Non-pigmented ciliary epithelial cell (primary cell): ENCODE data around the gene XYLT1.

ENCODE experiments used
- DNase-seq: peaks from one replicate; pipeline ENCODE4 v3.0.0-alpha.2; 2010; ENCODE audit warnings: low read depth

XYLT1 gene

GRCh38 chr16:17459903-17460521 lies 10.7 kb downstream of the XYLT1 start:
- no peak for DNase-seq

GRCh38 chr16:17457997-17458396 lies 12.8 kb downstream of the XYLT1 start:
- no peak for DNase-seq

- DNase-seq: no peak
Observed at GRCh38 chr16:17457513-17457912, 13.2 kb downstream of the XYLT1 start.

- no peak for DNase-seq
Observed at GRCh38 chr16:17454162-17454730, 16.5 kb downstream of the XYLT1 start.

GRCh38 chr16:17453364-17454038 lies 17.3 kb downstream of the XYLT1 start:
- DNase-seq: no peak

DNA sequence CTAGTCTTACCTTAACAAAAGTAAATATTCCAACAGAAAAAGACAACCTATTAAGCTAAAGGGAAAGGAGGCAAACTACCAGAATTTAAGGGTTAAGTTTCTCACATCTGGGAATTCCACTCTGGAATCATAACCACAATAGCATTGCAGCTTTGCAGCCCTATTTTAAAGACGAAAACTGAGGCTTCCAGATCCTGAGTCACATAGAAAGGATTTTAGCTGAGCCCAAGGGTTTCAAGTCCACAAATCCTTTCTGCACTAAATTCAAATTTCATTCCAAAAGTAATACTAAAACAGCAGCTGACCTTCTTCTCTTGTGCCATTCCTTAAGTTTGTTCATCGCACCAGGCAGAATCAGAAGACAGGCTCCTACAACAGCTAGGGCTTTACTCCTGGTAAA lies 17.8 kb downstream of the XYLT1 start:
- no peak for DNase-seq

GRCh38 chr16:17451843-17452242 lies 18.9 kb downstream of the XYLT1 start:
- no peak for DNase-seq

- no peak for DNase-seq
Observed at GRCh38 chr16:17450291-17450690, 20.5 kb downstream of the XYLT1 start.

DNA sequence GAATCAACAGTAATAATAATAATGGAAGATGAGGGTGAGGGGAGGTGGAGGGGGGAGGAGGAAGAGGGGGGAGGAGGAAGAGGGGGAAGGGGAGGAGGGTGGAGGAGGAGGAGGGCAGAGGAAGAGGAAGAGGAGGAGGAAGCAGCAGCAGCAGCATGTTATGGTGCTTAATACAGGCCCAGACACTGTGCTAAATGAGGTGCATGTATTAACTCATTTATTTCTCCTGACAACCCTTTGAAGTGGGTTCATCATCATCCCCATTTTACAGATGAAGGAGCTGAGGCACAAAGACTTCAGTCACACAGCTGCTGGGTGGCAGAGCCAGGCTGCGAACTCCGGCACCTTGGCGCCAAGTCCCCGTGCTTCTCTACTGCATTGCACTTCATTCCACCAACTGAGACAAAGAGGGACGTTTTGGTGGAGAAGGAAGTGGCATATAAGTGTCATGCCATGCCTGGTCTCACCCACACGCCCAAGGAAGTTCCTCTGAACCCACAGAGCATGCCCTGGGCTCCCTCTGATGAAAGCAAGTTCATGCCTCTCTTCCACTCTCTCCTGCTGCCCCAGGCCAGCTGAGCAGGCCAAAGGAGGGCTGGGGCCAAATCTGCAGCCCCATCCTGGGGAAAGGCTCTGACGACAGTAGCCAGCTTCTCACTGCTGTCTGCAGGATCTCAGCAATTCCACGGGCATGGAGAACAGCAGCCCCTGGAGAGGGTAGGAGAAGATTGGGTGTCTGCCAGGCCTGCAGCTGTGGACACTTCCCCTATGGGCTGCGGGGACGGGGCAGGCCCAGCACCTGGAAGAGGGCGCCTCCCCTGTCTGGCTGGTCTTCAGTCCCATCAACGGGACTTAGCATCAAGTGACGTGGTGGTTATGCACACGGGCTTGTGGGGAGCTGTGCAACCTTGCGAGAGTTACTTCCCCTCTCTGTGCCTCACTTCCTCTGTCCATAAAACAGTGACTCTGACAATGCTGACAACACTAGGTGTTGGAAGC lies 21.8 kb downstream of the XYLT1 start:
- no peak for DNase-seq

- DNase-seq: no peak
Observed at GRCh38 chr16:17447101-17447569, 23.6 kb downstream of the XYLT1 start.

GRCh38 chr16:17446661-17447060 lies 24.1 kb downstream of the XYLT1 start:
- DNase-seq: no peak

GRCh38 chr16:17445421-17445820 lies 25.3 kb downstream of the XYLT1 start:
- no peak for DNase-seq

DNA sequence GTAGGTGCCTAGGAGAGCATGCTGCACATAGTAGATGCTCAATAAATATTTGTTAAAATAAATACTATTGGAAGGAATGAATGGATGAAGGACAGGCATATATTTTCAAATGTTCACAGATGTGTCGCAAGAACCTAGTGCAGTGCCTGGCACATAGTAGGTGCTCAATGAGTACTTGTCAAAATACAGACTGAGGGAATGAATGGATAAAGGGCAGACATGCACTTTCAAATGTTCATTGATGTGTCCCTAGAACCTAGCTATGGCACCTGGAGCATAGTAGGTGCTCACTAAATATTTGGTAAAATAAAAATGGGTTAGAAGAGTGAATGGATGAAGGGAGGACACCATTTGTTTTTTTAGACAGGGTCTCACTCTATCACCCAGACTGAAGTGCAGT lies 26.1 kb downstream of the XYLT1 start:
- no peak for DNase-seq

DNA sequence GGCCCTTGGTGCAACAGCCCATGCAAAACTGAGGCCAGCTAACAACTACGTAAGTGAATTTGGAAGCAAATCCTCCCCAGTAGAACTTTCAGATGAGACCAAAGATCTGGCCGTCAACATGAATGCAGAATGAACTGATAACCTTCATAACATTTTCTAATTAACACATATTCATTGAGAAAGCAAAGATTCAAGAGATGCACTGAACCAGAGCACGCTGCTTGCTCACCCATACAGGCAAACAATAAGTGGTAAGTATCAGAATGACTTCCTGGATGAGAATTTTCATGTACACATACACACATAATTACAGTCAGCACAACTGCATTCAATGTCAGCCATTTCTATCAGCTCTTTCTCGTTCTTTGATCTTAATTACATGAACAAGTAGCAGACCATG lies 30.6 kb downstream of the XYLT1 start:
- DNase-seq: no peak

GRCh38 chr16:17439580-17439979 lies 31.2 kb downstream of the XYLT1 start:
- DNase-seq: no peak

DNA sequence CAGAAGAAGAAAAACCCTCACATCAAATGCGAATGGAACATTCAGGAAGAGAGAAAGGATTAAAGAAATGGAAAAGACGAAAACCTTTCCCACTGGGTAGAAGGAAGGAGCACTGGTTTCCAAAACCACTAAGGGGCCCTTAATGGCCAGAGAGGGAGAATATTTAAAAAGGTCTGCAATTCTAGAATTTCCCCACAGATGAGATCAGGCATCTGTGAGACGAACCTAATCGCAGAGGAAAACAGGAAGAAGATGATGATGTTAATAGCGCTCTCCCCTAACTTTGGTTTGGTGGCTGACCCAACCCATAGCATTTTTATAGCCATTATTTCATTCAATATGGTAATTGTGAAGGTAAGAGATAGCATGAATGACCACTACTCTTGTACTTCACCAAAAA lies 32.8 kb downstream of the XYLT1 start:
- no peak for DNase-seq

GRCh38 chr16:17437127-17437720 lies 33.5 kb downstream of the XYLT1 start:
- DNase-seq: no peak

- no peak for DNase-seq
Observed at GRCh38 chr16:17435318-17435717, 35.4 kb downstream of the XYLT1 start.

DNA sequence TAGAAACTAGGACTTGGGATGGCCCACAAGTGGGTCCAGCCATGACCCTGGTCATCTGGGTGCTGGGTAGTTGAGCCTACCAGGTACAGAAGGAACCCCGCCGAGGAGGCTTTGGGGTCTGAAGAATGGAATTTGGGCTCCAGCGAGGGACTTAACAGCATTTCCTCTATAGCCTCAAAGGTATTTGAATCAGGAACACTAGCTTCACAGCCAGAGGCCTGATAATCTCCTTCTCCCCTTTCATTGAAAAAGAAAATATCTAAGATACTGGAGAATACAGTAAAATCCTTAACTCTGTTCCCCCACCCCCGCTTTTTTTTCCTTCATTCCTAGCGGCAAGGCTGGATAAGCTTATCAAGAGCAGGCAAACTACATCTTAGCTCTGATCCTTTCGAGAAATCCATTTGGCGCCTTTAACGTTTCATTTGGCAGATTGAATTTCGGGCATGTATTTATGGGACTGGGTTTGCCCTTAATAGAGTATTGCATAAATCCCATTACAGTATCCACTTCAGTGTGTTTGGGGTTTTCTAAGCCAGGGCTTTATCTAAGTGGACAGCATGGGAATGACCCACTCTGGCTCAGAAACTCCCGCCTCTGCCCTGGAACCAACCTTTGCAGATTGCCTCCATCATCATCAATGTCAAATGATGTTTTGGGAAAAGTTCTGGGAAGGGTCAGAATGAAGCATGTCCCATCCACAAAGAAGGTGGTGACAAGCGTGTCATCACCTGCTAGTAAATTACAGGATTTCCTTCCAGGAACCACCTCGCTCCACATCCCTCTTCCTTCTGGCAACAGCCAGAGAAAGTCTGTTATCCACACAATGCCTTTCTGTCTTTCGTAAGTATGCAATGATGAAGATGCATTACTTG lies 36.9 kb downstream of the XYLT1 start:
- DNase-seq: no peak

DNA sequence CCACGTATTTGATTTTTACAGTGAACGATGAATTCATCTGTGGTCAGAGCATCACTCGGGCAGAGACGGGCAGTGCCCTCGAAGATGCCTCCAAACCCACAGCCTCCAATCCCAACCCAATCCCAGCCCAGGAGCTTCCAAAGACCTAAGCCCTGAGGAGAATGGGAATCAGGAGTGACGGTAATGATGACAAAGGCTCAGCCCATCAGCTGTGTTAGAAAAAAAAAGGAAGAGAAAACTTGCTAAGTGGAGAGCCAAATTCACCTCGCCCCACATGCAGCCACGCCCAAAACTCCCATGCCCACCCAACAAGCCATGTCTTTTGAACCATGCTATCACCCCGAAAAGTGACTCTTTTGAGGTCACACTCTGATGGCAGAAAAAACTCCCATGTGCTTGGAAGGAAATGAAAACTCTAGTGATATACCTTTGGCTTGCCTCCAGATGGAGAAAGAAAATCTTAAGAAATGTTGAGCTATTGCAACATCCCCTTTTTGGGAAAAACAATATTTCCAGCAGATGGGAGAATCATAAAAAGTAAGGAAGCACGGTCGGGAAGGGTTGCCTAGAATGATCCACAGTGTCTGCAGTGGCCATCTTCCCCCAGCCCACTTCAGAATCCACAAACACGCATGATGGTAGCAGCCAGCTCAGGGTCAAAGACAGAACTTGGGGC lies 37.7 kb downstream of the XYLT1 start:
- DNase-seq: no peak
